ENCODE measurements around the gene LGR6.

The LGR6 gene

GRCh38 chr1:202272103-202272845, 78.7 kb downstream of the LGR6 start:
- no peaks in the 10 kb centered on the region for H3K9me3 Mint-ChIP-seq

GRCh38 chr1:202274611-202275010, 81.0 kb downstream of the LGR6 start:
- Mint-ChIP-seq H3K4me1 (ENCODE audit: low read depth) (peaks cover 2% of the 10 kb centered on the region), H3K9me3 (no peaks in the 10 kb centered on the region), H3K27ac (no peak overlapping the region), H3K36me3 (ENCODE audit: low read depth) (no peaks in the 10 kb centered on the region), H3K4me3 (no peak overlapping the region), H3K27me3 (peaks cover 5% of the 10 kb centered on the region)
- DNase-seq: peak; percentile 44

More at GRCh38 chr1:202272103-202272845, 78.7 kb downstream of the LGR6 start:
- Mint-ChIP-seq H3K36me3 (ENCODE audit: low read depth) (no peaks in the 10 kb centered on the region), H3K27me3 (peaks cover 5% of the 10 kb centered on the region), H3K27ac (no peak overlapping the region), H3K4me1 (ENCODE audit: low read depth) (peaks cover 2% of the 10 kb centered on the region), H3K4me3 (no peak overlapping the region)
- no peak for DNase-seq

- no peak for DNase-seq
- H3K9me3 Mint-ChIP-seq: no peaks in the 10 kb centered on the region
- H3K27ac Mint-ChIP-seq: no peak overlapping the region
- no peaks in the 10 kb centered on the region for H3K36me3 Mint-ChIP-seq (ENCODE audit: low read depth)
- H3K4me1 Mint-ChIP-seq (ENCODE audit: low read depth): peaks cover 2% of the 10 kb centered on the region
- peaks cover 5% of the 10 kb centered on the region for H3K27me3 Mint-ChIP-seq
- H3K4me3 Mint-ChIP-seq: no peak overlapping the region
These were observed 81.6 kb downstream of the LGR6 start for GRCh38 chr1:202275061-202275770.

GRCh38 chr1:202276081-202276715, 82.6 kb downstream of the LGR6 start:
- Mint-ChIP-seq H3K4me1 (ENCODE audit: low read depth) (peaks cover 2% of the 10 kb centered on the region), H3K9me3 (no peaks in the 10 kb centered on the region), H3K36me3 (ENCODE audit: low read depth) (no peaks in the 10 kb centered on the region), H3K27me3 (peaks cover 5% of the 10 kb centered on the region), H3K4me3 (no peak overlapping the region), H3K27ac (no peak overlapping the region)
- DNase-seq: no peak

GRCh38 chr1:202276920-202277319, 83.3 kb downstream of the LGR6 start:
- H3K4me1 Mint-ChIP-seq (ENCODE audit: low read depth): peaks cover 2% of the 10 kb centered on the region
- H3K9me3 Mint-ChIP-seq: no peaks in the 10 kb centered on the region
- H3K27me3 Mint-ChIP-seq: peaks cover 5% of the 10 kb centered on the region
- no peak overlapping the region for H3K4me3 Mint-ChIP-seq
- no peak for DNase-seq
- H3K27ac Mint-ChIP-seq: no peak overlapping the region
- no peaks in the 10 kb centered on the region for H3K36me3 Mint-ChIP-seq (ENCODE audit: low read depth)

- DNase-seq: no peak
- H3K9me3 Mint-ChIP-seq: no peaks in the 10 kb centered on the region
- no peak overlapping the region for H3K27ac Mint-ChIP-seq
- peaks cover 3% of the 10 kb centered on the region for H3K27me3 Mint-ChIP-seq
- H3K4me3 Mint-ChIP-seq: no peak overlapping the region
- H3K36me3 Mint-ChIP-seq (ENCODE audit: low read depth): no peaks in the 10 kb centered on the region
- peaks cover 12% of the 10 kb centered on the region for H3K4me1 Mint-ChIP-seq (ENCODE audit: low read depth)
These were observed 85.2 kb downstream of the LGR6 start for GRCh38 chr1:202278751-202279150.

GRCh38 chr1:202279806-202280205, 86.2 kb downstream of the LGR6 start:
- H3K9me3 Mint-ChIP-seq: no peaks in the 10 kb centered on the region
- DNase-seq: no peak
- H3K27me3 Mint-ChIP-seq: no peaks in the 10 kb centered on the region
- no peaks in the 10 kb centered on the region for H3K36me3 Mint-ChIP-seq (ENCODE audit: low read depth)
- H3K4me1 Mint-ChIP-seq (ENCODE audit: low read depth): peaks cover 14% of the 10 kb centered on the region
- no peak overlapping the region for H3K4me3 Mint-ChIP-seq
- H3K27ac Mint-ChIP-seq: no peak overlapping the region

- no peaks in the 10 kb centered on the region for H3K27me3 Mint-ChIP-seq
These were observed 87.0 kb downstream of the LGR6 start for GRCh38 chr1:202280595-202280994.

GRCh38 chr1:202281316-202282024, 87.9 kb downstream of the LGR6 start:
- DNase-seq: no peak
- H3K4me3 Mint-ChIP-seq: no peak overlapping the region
- H3K9me3 Mint-ChIP-seq: no peaks in the 10 kb centered on the region
- peaks cover 14% of the 10 kb centered on the region for H3K4me1 Mint-ChIP-seq (ENCODE audit: low read depth)
- H3K36me3 Mint-ChIP-seq (ENCODE audit: low read depth): no peaks in the 10 kb centered on the region
- H3K27me3 Mint-ChIP-seq: no peaks in the 10 kb centered on the region
- H3K27ac Mint-ChIP-seq: no peak overlapping the region

More at GRCh38 chr1:202280595-202280994, 87.0 kb downstream of the LGR6 start:
- H3K4me1 Mint-ChIP-seq (ENCODE audit: low read depth): peaks cover 14% of the 10 kb centered on the region
- no peak for DNase-seq
- no peaks in the 10 kb centered on the region for H3K36me3 Mint-ChIP-seq (ENCODE audit: low read depth)
- no peak overlapping the region for H3K27ac Mint-ChIP-seq
- no peaks in the 10 kb centered on the region for H3K9me3 Mint-ChIP-seq
- no peak overlapping the region for H3K4me3 Mint-ChIP-seq

GRCh38 chr1:202282025-202282371, 88.4 kb downstream of the LGR6 start:
- DNase-seq: no peak
- H3K4me3 Mint-ChIP-seq: no peak overlapping the region
- peaks cover 14% of the 10 kb centered on the region for H3K4me1 Mint-ChIP-seq (ENCODE audit: low read depth)
- no peaks in the 10 kb centered on the region for H3K36me3 Mint-ChIP-seq (ENCODE audit: low read depth)
- no peaks in the 10 kb centered on the region for H3K27me3 Mint-ChIP-seq
- no peaks in the 10 kb centered on the region for H3K9me3 Mint-ChIP-seq
- no peak overlapping the region for H3K27ac Mint-ChIP-seq

GRCh38 chr1:202282596-202283283, 89.1 kb downstream of the LGR6 start:
- no peaks in the 10 kb centered on the region for H3K9me3 Mint-ChIP-seq
- H3K4me3 Mint-ChIP-seq: no peak overlapping the region
- H3K36me3 Mint-ChIP-seq (ENCODE audit: low read depth): no peaks in the 10 kb centered on the region
- DNase-seq: no peak
- H3K27ac Mint-ChIP-seq: no peak overlapping the region
- H3K4me1 Mint-ChIP-seq (ENCODE audit: low read depth): peaks cover 14% of the 10 kb centered on the region
- H3K27me3 Mint-ChIP-seq: no peaks in the 10 kb centered on the region

GRCh38 chr1:202283379-202283844, 89.8 kb downstream of the LGR6 start:
- Mint-ChIP-seq H3K27me3 (no peaks in the 10 kb centered on the region), H3K4me1 (ENCODE audit: low read depth) (peaks cover 14% of the 10 kb centered on the region), H3K4me3 (no peak overlapping the region), H3K36me3 (ENCODE audit: low read depth) (no peaks in the 10 kb centered on the region), H3K27ac (no peak overlapping the region), H3K9me3 (no peaks in the 10 kb centered on the region)
- DNase-seq: peak; percentile 32

GRCh38 chr1:202283991-202284390, 90.4 kb downstream of the LGR6 start:
- Mint-ChIP-seq H3K27me3 (no peaks in the 10 kb centered on the region), H3K4me1 (ENCODE audit: low read depth) (peaks cover 14% of the 10 kb centered on the region), H3K36me3 (ENCODE audit: low read depth) (no peaks in the 10 kb centered on the region), H3K27ac (no peak overlapping the region), H3K9me3 (no peaks in the 10 kb centered on the region), H3K4me3 (no peak overlapping the region)
- no peak for DNase-seq

- Mint-ChIP-seq H3K36me3 (ENCODE audit: low read depth) (no peaks in the 10 kb centered on the region), H3K27ac (no peak overlapping the region), H3K4me3 (no peak overlapping the region), H3K4me1 (ENCODE audit: low read depth) (peaks cover 14% of the 10 kb centered on the region), H3K9me3 (no peaks in the 10 kb centered on the region), H3K27me3 (no peaks in the 10 kb centered on the region)
- no peak for DNase-seq
These were observed 92.3 kb downstream of the LGR6 start for GRCh38 chr1:202285908-202286307.

All from activated T-cell treated with anti-CD3 and anti-CD28 coated beads, Interleukin-2, amount 50 U/mL, for 24 hours (primary cell).